Measurements from ENCODE around the gene ZNF605. TPM values are rescaled to one million over a fixed set of nuclear protein-coding genes. Genes with fewer than 3 reads are reported as not detected.

ZNF605 gene
- total RNA-seq, 3 donors from 2014 or later: 8.3 to 17.9 (median 16.1) TPM

- no peak for TF ChIP-seq POLR2A (IDR thresholded peaks at IDR 0.05)
- TF ChIP-seq POLR2AphosphoS5 (IDR thresholded peaks at IDR 0.05): no peak
- TF ChIP-seq CTCF (IDR thresholded peaks at IDR 0.05): no peak
- Histone ChIP-seq H3K9me3 (no peaks in the 10 kb centered on the region), H3K27ac (no peak overlapping the region), H3K4me1 (no peaks in the 10 kb centered on the region), H3K36me3 (no peaks in the 10 kb centered on the region), H3K4me3 (no peak overlapping the region), H3K27me3 (no peaks in the 10 kb centered on the region)
- intact Hi-C loops (cut with DNase I; ENCODE audit: low total_unique reads): no loop called here
- no peak for DNase-seq (ENCODE audit: low spot score in 2 of 2)
Observed at GRCh38 chr12:132872975-132873421, 83.1 kb downstream of the ZNF605 start.

- TF ChIP-seq CTCF (IDR thresholded peaks at IDR 0.05) (no peak), POLR2AphosphoS5 (IDR thresholded peaks at IDR 0.05) (no peak), POLR2A (IDR thresholded peaks at IDR 0.05) (no peak)
- H3K9me3 ChIP-seq: no peaks in the 10 kb centered on the region
- DNase-seq (ENCODE audit: low spot score in 2 of 2): no peak
- no peaks in the 10 kb centered on the region for H3K27me3 ChIP-seq
- H3K4me3 ChIP-seq: no peak overlapping the region
- no peak overlapping the region for H3K27ac ChIP-seq
- intact Hi-C loops (cut with DNase I; ENCODE audit: low total_unique reads): no loop called here
- H3K36me3 ChIP-seq: no peaks in the 10 kb centered on the region
- no peaks in the 10 kb centered on the region for H3K4me1 ChIP-seq
Observed at GRCh38 chr12:132872073-132872855, 83.8 kb downstream of the ZNF605 start.

GRCh38 chr12:132869551-132869950 is 86.6 kb downstream of the ZNF605 start:
- Histone ChIP-seq H3K9me3 (no peaks in the 10 kb centered on the region), H3K27me3 (no peaks in the 10 kb centered on the region), H3K4me3 (no peak overlapping the region), H3K36me3 (no peaks in the 10 kb centered on the region), H3K4me1 (no peaks in the 10 kb centered on the region), H3K27ac (no peak overlapping the region)
- TF ChIP-seq POLR2AphosphoS5 (IDR thresholded peaks at IDR 0.05) (no peak), CTCF (IDR thresholded peaks at IDR 0.05) (no peak), POLR2A (IDR thresholded peaks at IDR 0.05) (no peak)
- intact Hi-C loops (cut with DNase I; ENCODE audit: low total_unique reads): no loop called here
- DNase-seq (ENCODE audit: low spot score in 2 of 2): no peak

Other genes starting within 250 kb of the ZNF605 start
- gene PGAM5, start 245.5 kb downstream of the ZNF605 start, total RNA-seq: 10 to 100 TPM; 20.2 to 38.0 (median 22.8) TPM
- 10 to 100 TPM; 64.2 to 75.4 (median 73.5) TPM for gene ANKLE2, start 194.5 kb downstream of the ZNF605 start, total RNA-seq
- 10 to 100 TPM; 51.7 to 76.7 (median 58.5) TPM for gene GOLGA3, start 127.4 kb downstream of the ZNF605 start, total RNA-seq
- 10 to 100 TPM; 22.4 to 36.1 (median 26.5) TPM for gene CHFR, start 68.7 kb downstream of the ZNF605 start, total RNA-seq
- 10 to 100 TPM; 12.0 to 19.6 (median 19.0) TPM for gene ZNF26, start 30.1 kb upstream of the ZNF605 start, total RNA-seq
- gene ZNF84, start 81.2 kb upstream of the ZNF605 start, total RNA-seq: 10 to 100 TPM; 25.0 to 61.0 (median 29.2) TPM
- 10 to 100 TPM in 2 of 3 donors, 1 to 10 TPM in 1; 9.3 to 34.5 (median 22.3) TPM for gene ZNF140, start 124.6 kb upstream of the ZNF605 start, total RNA-seq
- gene ZNF891, start 174.0 kb upstream of the ZNF605 start, total RNA-seq: 1 to 10 TPM; 2.7 to 5.7 (median 4.6) TPM
- gene ZNF10, start 174.3 kb upstream of the ZNF605 start, total RNA-seq: 10 to 100 TPM; 12.8 to 35.0 (median 13.4) TPM
- gene ZNF268, start 225.2 kb upstream of the ZNF605 start, total RNA-seq: 10 to 100 TPM; 15.4 to 38.2 (median 23.3) TPM

Measured in breast epithelium (tissue), 4 donors.